ENCODE data around the gene PRXL2C.

DNA sequence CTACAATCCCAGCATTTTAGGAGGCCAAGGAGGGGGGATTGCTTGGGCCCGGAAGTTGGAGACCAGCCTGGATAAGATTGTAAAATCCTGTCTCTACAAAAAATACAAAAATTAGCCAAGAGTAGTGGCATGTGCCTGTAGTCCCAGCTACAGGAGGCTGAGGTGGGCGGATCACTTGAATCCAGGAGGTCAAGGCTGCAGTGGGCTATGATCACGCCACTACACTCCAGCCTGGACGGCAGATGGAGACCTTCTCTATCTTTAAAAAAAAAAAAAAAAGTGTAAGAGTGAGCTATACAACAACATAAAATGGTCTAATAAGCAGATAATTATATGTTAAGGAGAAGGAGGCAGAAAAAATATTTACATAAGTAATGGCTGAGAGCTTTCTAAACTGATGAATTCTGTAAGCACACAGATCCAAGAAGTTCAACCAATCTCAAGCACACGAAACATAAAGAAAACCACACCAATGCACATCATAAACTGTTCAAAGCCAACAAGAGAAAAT is 58.5 kb downstream of the PRXL2C start:
- TF ChIP-seq ZBTB7A (IDR thresholded peaks at IDR 0.05; ENCODE audit: low read depth): no peak
- TF ChIP-seq, protein P1, sequence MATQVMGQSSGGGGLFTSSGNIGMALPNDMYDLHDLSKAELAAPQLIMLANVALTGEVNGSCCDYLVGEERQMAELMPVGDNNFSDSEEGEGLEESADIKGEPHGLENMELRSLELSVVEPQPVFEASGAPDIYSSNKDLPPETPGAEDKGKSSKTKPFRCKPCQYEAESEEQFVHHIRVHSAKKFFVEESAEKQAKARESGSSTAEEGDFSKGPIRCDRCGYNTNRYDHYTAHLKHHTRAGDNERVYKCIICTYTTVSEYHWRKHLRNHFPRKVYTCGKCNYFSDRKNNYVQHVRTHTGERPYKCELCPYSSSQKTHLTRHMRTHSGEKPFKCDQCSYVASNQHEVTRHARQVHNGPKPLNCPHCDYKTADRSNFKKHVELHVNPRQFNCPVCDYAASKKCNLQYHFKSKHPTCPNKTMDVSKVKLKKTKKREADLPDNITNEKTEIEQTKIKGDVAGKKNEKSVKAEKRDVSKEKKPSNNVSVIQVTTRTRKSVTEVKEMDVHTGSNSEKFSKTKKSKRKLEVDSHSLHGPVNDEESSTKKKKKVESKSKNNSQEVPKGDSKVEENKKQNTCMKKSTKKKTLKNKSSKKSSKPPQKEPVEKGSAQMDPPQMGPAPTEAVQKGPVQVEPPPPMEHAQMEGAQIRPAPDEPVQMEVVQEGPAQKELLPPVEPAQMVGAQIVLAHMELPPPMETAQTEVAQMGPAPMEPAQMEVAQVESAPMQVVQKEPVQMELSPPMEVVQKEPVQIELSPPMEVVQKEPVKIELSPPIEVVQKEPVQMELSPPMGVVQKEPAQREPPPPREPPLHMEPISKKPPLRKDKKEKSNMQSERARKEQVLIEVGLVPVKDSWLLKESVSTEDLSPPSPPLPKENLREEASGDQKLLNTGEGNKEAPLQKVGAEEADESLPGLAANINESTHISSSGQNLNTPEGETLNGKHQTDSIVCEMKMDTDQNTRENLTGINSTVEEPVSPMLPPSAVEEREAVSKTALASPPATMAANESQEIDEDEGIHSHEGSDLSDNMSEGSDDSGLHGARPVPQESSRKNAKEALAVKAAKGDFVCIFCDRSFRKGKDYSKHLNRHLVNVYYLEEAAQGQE (IDR thresholded peaks at IDR 0.05; ENCODE audit: low read depth): no peak
- TF ChIP-seq CEBPB (IDR thresholded peaks at IDR 0.05): no peak
- TF ChIP-seq TAF1 (IDR thresholded peaks at IDR 0.05; ENCODE audit: low read depth): no peak
- TF ChIP-seq EP300 (IDR thresholded peaks at IDR 0.05; ENCODE audit: borderline replicate concordance): no peak
- no peak for TF ChIP-seq TEAD4 (IDR thresholded peaks at IDR 0.05)
- TF ChIP-seq, protein P2, sequence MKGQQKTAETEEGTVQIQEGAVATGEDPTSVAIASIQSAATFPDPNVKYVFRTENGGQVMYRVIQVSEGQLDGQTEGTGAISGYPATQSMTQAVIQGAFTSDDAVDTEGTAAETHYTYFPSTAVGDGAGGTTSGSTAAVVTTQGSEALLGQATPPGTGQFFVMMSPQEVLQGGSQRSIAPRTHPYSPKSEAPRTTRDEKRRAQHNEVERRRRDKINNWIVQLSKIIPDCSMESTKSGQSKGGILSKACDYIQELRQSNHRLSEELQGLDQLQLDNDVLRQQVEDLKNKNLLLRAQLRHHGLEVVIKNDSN (IDR thresholded peaks at IDR 0.05): no peak
- no peak for TF ChIP-seq YY1 (IDR thresholded peaks at IDR 0.05; ENCODE audit: low read depth)
- no peak for TF ChIP-seq CREB1 (IDR thresholded peaks at IDR 0.05; ENCODE audit: low read depth)
- TF ChIP-seq EGR1 (IDR thresholded peaks at IDR 0.05): no peak
- TF ChIP-seq, protein P3, sequence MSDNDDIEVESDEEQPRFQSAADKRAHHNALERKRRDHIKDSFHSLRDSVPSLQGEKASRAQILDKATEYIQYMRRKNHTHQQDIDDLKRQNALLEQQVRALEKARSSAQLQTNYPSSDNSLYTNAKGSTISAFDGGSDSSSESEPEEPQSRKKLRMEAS (IDR thresholded peaks at IDR 0.05): no peak
- no peak for TF ChIP-seq RAD21 (IDR thresholded peaks at IDR 0.05; ENCODE audit: low read depth)
- TF ChIP-seq FOXM1 (IDR thresholded peaks at IDR 0.05; ENCODE audit: borderline replicate concordance, low read depth): no peak

Measured in Ishikawa (cell line).